ENCODE measurements around the gene HGF.

DNA sequence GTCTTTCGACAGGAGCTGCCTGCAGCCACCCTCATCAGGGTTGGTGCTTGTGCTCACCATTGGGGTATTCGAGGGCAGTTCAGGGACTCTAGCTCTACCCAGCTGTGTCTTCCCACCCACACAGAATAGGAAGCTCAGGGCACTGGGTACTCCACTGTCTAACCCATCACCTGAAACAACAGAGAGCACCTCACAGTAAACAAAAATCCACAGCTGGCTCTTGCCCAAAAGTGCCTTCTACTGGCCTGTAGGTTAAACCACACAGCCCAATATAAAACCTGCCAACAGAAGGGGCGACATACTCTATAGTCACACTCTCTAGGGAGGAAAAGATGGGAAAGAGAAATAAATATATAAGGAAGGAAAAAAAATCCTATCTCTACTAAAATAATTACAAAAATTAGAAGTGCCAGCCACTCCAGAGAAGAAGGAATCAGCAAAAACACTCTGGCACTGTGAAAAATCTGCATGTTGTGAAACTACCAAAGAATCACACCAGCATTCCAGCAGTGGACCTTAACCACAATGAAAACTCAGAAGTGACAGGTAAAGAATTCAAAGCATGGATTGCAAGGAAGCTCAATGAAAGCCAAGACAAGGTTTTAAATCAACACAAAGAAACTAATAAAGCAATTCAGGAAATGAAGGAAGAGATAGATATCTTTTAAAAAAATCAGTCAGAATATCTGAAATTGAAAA lies 110.0 kb downstream of the HGF start:
- TF ChIP-seq, protein P1, sequence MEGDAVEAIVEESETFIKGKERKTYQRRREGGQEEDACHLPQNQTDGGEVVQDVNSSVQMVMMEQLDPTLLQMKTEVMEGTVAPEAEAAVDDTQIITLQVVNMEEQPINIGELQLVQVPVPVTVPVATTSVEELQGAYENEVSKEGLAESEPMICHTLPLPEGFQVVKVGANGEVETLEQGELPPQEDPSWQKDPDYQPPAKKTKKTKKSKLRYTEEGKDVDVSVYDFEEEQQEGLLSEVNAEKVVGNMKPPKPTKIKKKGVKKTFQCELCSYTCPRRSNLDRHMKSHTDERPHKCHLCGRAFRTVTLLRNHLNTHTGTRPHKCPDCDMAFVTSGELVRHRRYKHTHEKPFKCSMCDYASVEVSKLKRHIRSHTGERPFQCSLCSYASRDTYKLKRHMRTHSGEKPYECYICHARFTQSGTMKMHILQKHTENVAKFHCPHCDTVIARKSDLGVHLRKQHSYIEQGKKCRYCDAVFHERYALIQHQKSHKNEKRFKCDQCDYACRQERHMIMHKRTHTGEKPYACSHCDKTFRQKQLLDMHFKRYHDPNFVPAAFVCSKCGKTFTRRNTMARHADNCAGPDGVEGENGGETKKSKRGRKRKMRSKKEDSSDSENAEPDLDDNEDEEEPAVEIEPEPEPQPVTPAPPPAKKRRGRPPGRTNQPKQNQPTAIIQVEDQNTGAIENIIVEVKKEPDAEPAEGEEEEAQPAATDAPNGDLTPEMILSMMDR (IDR thresholded peaks at IDR 0.05; ENCODE audit: insufficient read depth, low read length) = no peak
- TF ChIP-seq, protein P2, sequence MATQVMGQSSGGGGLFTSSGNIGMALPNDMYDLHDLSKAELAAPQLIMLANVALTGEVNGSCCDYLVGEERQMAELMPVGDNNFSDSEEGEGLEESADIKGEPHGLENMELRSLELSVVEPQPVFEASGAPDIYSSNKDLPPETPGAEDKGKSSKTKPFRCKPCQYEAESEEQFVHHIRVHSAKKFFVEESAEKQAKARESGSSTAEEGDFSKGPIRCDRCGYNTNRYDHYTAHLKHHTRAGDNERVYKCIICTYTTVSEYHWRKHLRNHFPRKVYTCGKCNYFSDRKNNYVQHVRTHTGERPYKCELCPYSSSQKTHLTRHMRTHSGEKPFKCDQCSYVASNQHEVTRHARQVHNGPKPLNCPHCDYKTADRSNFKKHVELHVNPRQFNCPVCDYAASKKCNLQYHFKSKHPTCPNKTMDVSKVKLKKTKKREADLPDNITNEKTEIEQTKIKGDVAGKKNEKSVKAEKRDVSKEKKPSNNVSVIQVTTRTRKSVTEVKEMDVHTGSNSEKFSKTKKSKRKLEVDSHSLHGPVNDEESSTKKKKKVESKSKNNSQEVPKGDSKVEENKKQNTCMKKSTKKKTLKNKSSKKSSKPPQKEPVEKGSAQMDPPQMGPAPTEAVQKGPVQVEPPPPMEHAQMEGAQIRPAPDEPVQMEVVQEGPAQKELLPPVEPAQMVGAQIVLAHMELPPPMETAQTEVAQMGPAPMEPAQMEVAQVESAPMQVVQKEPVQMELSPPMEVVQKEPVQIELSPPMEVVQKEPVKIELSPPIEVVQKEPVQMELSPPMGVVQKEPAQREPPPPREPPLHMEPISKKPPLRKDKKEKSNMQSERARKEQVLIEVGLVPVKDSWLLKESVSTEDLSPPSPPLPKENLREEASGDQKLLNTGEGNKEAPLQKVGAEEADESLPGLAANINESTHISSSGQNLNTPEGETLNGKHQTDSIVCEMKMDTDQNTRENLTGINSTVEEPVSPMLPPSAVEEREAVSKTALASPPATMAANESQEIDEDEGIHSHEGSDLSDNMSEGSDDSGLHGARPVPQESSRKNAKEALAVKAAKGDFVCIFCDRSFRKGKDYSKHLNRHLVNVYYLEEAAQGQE (IDR thresholded peaks at IDR 0.05; ENCODE audit: insufficient replicate concordance, low read depth) = no peak
- TF ChIP-seq GABPA (IDR thresholded peaks at IDR 0.05; ENCODE audit: low read depth) = no peak
- TF ChIP-seq POLR2AphosphoS5 (IDR thresholded peaks at IDR 0.05; ENCODE audit: low read depth) = no peak
- no peak for TF ChIP-seq SPI1 (IDR thresholded peaks at IDR 0.05; ENCODE audit: borderline replicate concordance, low read depth)

Data from HL-60 (cell line).